Ovary (tissue), 3 donors: ENCODE measurements around the gene CCDC185.

Experiments used
- CTCF ChIP-seq, 3 donors: fragments of 450-650 bp in 2 of 3; fragments of 200-600 bp in 1 of 3; IDR thresholded peaks; one replicate each; pipeline versions ENCODE4 v1.5.1 to v1.8.0; 2016 to 2022; ENCODE audit warnings: antibody characterized with exemption in 3 of 3, mild to moderate bottlenecking in 1 of 3
- EP300 ChIP-seq: sonication (generic); formaldehyde crosslinking; IDR thresholded peaks from one replicate; pipeline ENCODE4 v1.6.1; 2017; ENCODE audit warnings: antibody characterized with exemption
- POLR2A ChIP-seq: fragments of 450-650 bp; IDR thresholded peaks from one replicate; pipeline ENCODE4 v1.6.1; 2017; ENCODE audit warnings: antibody characterized with exemption, mild to moderate bottlenecking, moderate library complexity
- donor health status: DM: no; HTN: no; CAD: no.

- TF ChIP-seq POLR2A (no peak), CTCF (IDR thresholded peaks at IDR 0.05) (no peak), EP300 (no peak)
Measured at GRCh38 chr1:223358826-223359225, 34.4 kb upstream of the CCDC185 start.
